HEK293 (cell line): Measurements from ENCODE around the gene EPS8.

ENCODE experiments used
- HOXD13 ChIP-seq: sonication (generic); formaldehyde crosslinking; IDR thresholded peaks from 2 replicates; pipeline ENCODE4 v1.8.0; 2022; ENCODE audit warnings: missing genetic modification reagents, borderline replicate concordance
- OSR2 ChIP-seq: fragments of 450-650 bp; formaldehyde crosslinking; IDR thresholded peaks from 2 replicates; pipeline ENCODE4 v1.5.1; 2016; ENCODE audit warnings: missing biosample characterization, missing genetic modification characterization
- PRDM10 ChIP-seq: fragments of 450-650 bp; formaldehyde crosslinking; IDR thresholded peaks from 2 replicates; pipeline ENCODE4 v1.5.1; 2016; ENCODE audit warnings: missing biosample characterization, missing genetic modification characterization
- SP3 ChIP-seq: fragments of 450-650 bp; formaldehyde crosslinking; IDR thresholded peaks from 2 replicates; pipeline ENCODE4 v1.5.1; 2016; ENCODE audit warnings: missing biosample characterization, missing genetic modification characterization
- SP7 ChIP-seq: fragments of 450-650 bp; formaldehyde crosslinking; IDR thresholded peaks from 2 replicates; pipeline ENCODE4 v1.5.1; 2016; ENCODE audit warnings: missing biosample characterization, missing genetic modification characterization
- ZBTB17 ChIP-seq: fragments of 450-650 bp; formaldehyde crosslinking; IDR thresholded peaks from 2 replicates; pipeline ENCODE4 v1.5.1; 2016; ENCODE audit warnings: missing biosample characterization, missing genetic modification characterization
- ZNF148 ChIP-seq: fragments of 450-650 bp; formaldehyde crosslinking; IDR thresholded peaks from 2 replicates; pipeline ENCODE4 v1.5.0; 2017; ENCODE audit warnings: missing biosample characterization, missing genetic modification characterization, borderline replicate concordance
- ZNF184 ChIP-seq: fragments of 450-650 bp; IDR thresholded peaks from 2 replicates; pipeline ENCODE4 v1.5.1; 2018; ENCODE audit warnings: missing biosample characterization, mild to moderate bottlenecking, missing genetic modification characterization
- ZNF2 ChIP-seq: fragments of 450-650 bp; formaldehyde crosslinking; IDR thresholded peaks from 2 replicates; pipeline ENCODE4 v1.5.1; 2016; ENCODE audit warnings: missing biosample characterization, missing genetic modification characterization
- ZNF335 ChIP-seq: fragments of 450-650 bp; formaldehyde crosslinking; conservative IDR thresholded peaks from 2 replicates; pipeline ENCODE4 v1.5.1; 2016; ENCODE audit warnings: missing biosample characterization, missing genetic modification characterization
- ZNF341 ChIP-seq: fragments of 450-650 bp; formaldehyde crosslinking; IDR thresholded peaks from 2 replicates; pipeline ENCODE4; 2016; ENCODE audit warnings: low read depth, missing biosample characterization, missing genetic modification characterization
- ZNF366 ChIP-seq: fragments of 450-650 bp; formaldehyde crosslinking; conservative IDR thresholded peaks from 2 replicates; pipeline ENCODE4 v1.5.1; 2016; ENCODE audit warnings: missing biosample characterization, missing genetic modification characterization
- ZNF416 ChIP-seq: fragments of 450-650 bp; formaldehyde crosslinking; IDR thresholded peaks from 2 replicates; pipeline ENCODE4 v1.5.1; 2016; ENCODE audit warnings: missing biosample characterization, missing genetic modification characterization
- ZNF501 ChIP-seq: fragments of 450-650 bp; formaldehyde crosslinking; IDR thresholded peaks from 2 replicates; pipeline ENCODE4 v1.5.1; 2016; ENCODE audit warnings: missing biosample characterization, missing genetic modification characterization
- ZNF521 ChIP-seq: fragments of 450-650 bp; formaldehyde crosslinking; IDR thresholded peaks from 2 replicates; pipeline ENCODE4 v1.5.1; 2017; ENCODE audit warnings: missing biosample characterization, mild to moderate bottlenecking, missing genetic modification characterization
- ZNF571 ChIP-seq: fragments of 450-650 bp; formaldehyde crosslinking; IDR thresholded peaks from 2 replicates; pipeline ENCODE4 v1.5.0; 2017; ENCODE audit warnings: missing biosample characterization, missing genetic modification characterization
- ZNF600 ChIP-seq: fragments of 450-650 bp; formaldehyde crosslinking; IDR thresholded peaks from 2 replicates; pipeline ENCODE4 v1.5.1; 2016; ENCODE audit warnings: missing biosample characterization, missing genetic modification characterization
- ZNF610 ChIP-seq: fragments of 450-650 bp; formaldehyde crosslinking; IDR thresholded peaks from 2 replicates; pipeline ENCODE4 v1.5.1; 2016; ENCODE audit warnings: missing biosample characterization, missing genetic modification characterization, borderline replicate concordance
- ZNF639 ChIP-seq: fragments of 450-650 bp; formaldehyde crosslinking; IDR thresholded peaks from 2 replicates; pipeline ENCODE4 v1.5.1; 2016; ENCODE audit warnings: missing biosample characterization, missing genetic modification characterization
- ZNF654 ChIP-seq: fragments of 450-650 bp; formaldehyde crosslinking; IDR thresholded peaks from 2 replicates; pipeline ENCODE4 v1.5.1; 2016; ENCODE audit warnings: low read depth, missing biosample characterization, missing genetic modification characterization
- ZNF660 ChIP-seq: fragments of 450-650 bp; IDR thresholded peaks from 2 replicates; pipeline ENCODE4 v1.5.1; 2018; ENCODE audit warnings: missing biosample characterization, mild to moderate bottlenecking, missing genetic modification characterization
- ZNF791 ChIP-seq: fragments of 450-650 bp; formaldehyde crosslinking; IDR thresholded peaks from 2 replicates; pipeline ENCODE4 v1.5.1; 2016; ENCODE audit warnings: missing biosample characterization, missing genetic modification characterization
- ZSCAN30 ChIP-seq: fragments of 450-650 bp; IDR thresholded peaks from 2 replicates; pipeline ENCODE4 v1.5.1; 2018; ENCODE audit warnings: missing biosample characterization, mild to moderate bottlenecking, missing genetic modification characterization, moderate library complexity
- ZXDB ChIP-seq: fragments of 450-650 bp; formaldehyde crosslinking; IDR thresholded peaks from 2 replicates; pipeline ENCODE4 v1.5.1; 2016; ENCODE audit warnings: missing biosample characterization, missing genetic modification characterization
- TF ChIP-seq, protein P1 (sequence below): fragments of 450-650 bp; formaldehyde crosslinking; IDR thresholded peaks from 2 replicates; pipeline ENCODE4 v1.5.1; 2016; ENCODE audit warnings: missing biosample characterization, missing genetic modification characterization
- TF ChIP-seq, protein P2 (sequence below): fragments of 450-650 bp; formaldehyde crosslinking; IDR thresholded peaks from 2 replicates; pipeline ENCODE4 v1.5.1; 2016; ENCODE audit warnings: missing biosample characterization, missing genetic modification characterization
- TF ChIP-seq, protein P3 (sequence below): fragments of 450-650 bp; formaldehyde crosslinking; IDR thresholded peaks from 2 replicates; pipeline ENCODE4 v1.5.1; 2017; ENCODE audit warnings: missing biosample characterization, missing genetic modification characterization

Gene EPS8

DNA sequence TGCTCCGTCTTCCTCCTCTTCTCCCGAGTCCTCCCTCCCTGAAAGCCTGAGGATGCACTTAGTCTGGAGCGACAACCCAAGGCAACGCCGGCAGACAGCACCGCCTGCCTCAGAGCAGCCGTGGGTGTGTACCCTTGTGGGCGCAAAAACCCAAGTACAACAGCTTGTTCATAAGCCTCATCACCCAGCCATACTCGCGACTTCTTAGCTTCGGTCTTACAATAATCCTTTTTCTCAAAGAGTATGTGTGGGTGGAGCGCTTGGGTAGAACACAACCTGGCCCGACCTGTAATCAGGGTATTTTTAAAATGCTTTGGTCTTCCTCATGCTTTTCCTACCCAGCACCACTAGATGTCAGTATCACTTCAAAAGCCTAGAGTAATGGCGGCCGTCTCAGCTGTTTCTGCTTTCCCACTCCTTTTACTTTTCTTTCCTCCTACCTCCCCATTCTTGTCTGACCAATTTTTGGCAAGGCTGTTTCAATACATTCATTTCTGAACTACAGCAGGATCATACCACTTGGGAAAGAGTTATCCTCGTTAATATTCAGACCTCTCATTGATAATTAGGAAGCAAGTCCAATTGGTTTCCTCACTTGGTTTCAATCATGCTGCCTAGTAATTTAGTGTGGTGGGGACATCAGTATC is 198.9 kb downstream of the EPS8 start (continued):
- TF ChIP-seq ZSCAN30 (0 out of 2 replicates have a peak, but pooled peaks have one; percentile 33), ZNF600 (tag by site-specific recombination) (peak; percentile 36; the same call in 1 of the 2 replicates), ZNF148 (no peak), ZNF521 (tag by site-specific recombination) (no peak), ZNF654 (tag by site-specific recombination) (peak; percentile 99), SP7 (tag by site-specific recombination) (peak; percentile 45; the same call in 1 of the 2 replicates), HOXD13 (no peak), ZNF341 (0 out of 2 replicates have a peak, but pooled peaks have one; percentile 16), ZNF416 (tag by site-specific recombination) (no peak), ZNF610 (tag by site-specific recombination) (peak; percentile 33; the same call in 1 of the 2 replicates), ZNF571 (tag by site-specific recombination) (no peak), ZNF660 (tag by site-specific recombination) (0 out of 2 replicates have a peak, but pooled peaks have one; percentile 54), ZNF639 (tag by site-specific recombination) (no peak), PRDM10 (tag by site-specific recombination) (0 out of 2 replicates have a peak, but pooled peaks have one; percentile 33), ZNF501 (tag by site-specific recombination) (peak; percentile 39; the same call in 1 of the 2 replicates), ZNF366 (peak; percentile 53; the same call in 1 of the 2 replicates), OSR2 (tag by site-specific recombination) (no peak), ZNF791 (tag by site-specific recombination) (no peak), ZNF335 (tag by site-specific recombination) (peak; percentile 62), ZXDB (tag by site-specific recombination) (0 out of 2 replicates have a peak, but pooled peaks have one; percentile 35), ZBTB17 (tag by site-specific recombination) (peak; percentile 75; the same call in 1 of the 2 replicates), ZNF184 (tag by site-specific recombination) (no peak), ZNF2 (tag by site-specific recombination) (peak; percentile 73; the same call in 1 of the 2 replicates), SP3 (tag by site-specific recombination) (0 out of 2 replicates have a peak, but pooled peaks have one; percentile 16)
- TF ChIP-seq, protein P1, sequence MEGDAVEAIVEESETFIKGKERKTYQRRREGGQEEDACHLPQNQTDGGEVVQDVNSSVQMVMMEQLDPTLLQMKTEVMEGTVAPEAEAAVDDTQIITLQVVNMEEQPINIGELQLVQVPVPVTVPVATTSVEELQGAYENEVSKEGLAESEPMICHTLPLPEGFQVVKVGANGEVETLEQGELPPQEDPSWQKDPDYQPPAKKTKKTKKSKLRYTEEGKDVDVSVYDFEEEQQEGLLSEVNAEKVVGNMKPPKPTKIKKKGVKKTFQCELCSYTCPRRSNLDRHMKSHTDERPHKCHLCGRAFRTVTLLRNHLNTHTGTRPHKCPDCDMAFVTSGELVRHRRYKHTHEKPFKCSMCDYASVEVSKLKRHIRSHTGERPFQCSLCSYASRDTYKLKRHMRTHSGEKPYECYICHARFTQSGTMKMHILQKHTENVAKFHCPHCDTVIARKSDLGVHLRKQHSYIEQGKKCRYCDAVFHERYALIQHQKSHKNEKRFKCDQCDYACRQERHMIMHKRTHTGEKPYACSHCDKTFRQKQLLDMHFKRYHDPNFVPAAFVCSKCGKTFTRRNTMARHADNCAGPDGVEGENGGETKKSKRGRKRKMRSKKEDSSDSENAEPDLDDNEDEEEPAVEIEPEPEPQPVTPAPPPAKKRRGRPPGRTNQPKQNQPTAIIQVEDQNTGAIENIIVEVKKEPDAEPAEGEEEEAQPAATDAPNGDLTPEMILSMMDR: peak; percentile 93
- TF ChIP-seq, protein P2, sequence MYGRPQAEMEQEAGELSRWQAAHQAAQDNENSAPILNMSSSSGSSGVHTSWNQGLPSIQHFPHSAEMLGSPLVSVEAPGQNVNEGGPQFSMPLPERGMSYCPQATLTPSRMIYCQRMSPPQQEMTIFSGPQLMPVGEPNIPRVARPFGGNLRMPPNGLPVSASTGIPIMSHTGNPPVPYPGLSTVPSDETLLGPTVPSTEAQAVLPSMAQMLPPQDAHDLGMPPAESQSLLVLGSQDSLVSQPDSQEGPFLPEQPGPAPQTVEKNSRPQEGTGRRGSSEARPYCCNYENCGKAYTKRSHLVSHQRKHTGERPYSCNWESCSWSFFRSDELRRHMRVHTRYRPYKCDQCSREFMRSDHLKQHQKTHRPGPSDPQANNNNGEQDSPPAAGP (tag by site-specific recombination): no peak
- TF ChIP-seq, protein P3, sequence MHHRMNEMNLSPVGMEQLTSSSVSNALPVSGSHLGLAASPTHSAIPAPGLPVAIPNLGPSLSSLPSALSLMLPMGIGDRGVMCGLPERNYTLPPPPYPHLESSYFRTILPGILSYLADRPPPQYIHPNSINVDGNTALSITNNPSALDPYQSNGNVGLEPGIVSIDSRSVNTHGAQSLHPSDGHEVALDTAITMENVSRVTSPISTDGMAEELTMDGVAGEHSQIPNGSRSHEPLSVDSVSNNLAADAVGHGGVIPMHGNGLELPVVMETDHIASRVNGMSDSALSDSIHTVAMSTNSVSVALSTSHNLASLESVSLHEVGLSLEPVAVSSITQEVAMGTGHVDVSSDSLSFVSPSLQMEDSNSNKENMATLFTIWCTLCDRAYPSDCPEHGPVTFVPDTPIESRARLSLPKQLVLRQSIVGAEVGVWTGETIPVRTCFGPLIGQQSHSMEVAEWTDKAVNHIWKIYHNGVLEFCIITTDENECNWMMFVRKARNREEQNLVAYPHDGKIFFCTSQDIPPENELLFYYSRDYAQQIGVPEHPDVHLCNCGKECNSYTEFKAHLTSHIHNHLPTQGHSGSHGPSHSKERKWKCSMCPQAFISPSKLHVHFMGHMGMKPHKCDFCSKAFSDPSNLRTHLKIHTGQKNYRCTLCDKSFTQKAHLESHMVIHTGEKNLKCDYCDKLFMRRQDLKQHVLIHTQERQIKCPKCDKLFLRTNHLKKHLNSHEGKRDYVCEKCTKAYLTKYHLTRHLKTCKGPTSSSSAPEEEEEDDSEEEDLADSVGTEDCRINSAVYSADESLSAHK (tag by site-specific recombination): peak; percentile 66; the same call in 1 of the 2 replicates
